Measurements from ENCODE around the gene SPATA21. TPM values are rescaled to one million over a fixed set of nuclear protein-coding genes. Genes with fewer than 3 reads are reported as not detected.

The SPATA21 gene
- total RNA-seq, 1 donor from 2014 or later = not detected

GRCh38 chr1:16354619-16355018, 82.6 kb downstream of the SPATA21 start:
- intact Hi-C loops (cut with micrococcal nuclease) = loop anchor here (5.0 kb wide), 3 partner anchors 88 to 827 kb away; partner anchors contain the start of genes DNAJC16, NECAP2 and SPEN

- intact Hi-C loops (cut with micrococcal nuclease) = loop anchor here (1.0 to 5.0 kb wide), 7 partner anchors 10 to 826 kb away; partner anchors contain the start of genes CPLANE2, DNAJC16, NECAP2 and SPEN
Measured at GRCh38 chr1:16352842-16353535, 84.2 kb downstream of the SPATA21 start.

- intact Hi-C loops (cut with micrococcal nuclease) = loop anchor here (1.0 to 5.0 kb wide), 7 partner anchors 11 to 825 kb away; partner anchors contain the start of genes CPLANE2, DNAJC16, NECAP2 and SPEN
Measured at GRCh38 chr1:16351994-16352841, 85.0 kb downstream of the SPATA21 start, which contains the start of gene FBXO42. Gene FBXO42 (minus strand): TSS chr1:16352480. CDS start chr1:16315418, 37,062 bp downstream.

DNA sequence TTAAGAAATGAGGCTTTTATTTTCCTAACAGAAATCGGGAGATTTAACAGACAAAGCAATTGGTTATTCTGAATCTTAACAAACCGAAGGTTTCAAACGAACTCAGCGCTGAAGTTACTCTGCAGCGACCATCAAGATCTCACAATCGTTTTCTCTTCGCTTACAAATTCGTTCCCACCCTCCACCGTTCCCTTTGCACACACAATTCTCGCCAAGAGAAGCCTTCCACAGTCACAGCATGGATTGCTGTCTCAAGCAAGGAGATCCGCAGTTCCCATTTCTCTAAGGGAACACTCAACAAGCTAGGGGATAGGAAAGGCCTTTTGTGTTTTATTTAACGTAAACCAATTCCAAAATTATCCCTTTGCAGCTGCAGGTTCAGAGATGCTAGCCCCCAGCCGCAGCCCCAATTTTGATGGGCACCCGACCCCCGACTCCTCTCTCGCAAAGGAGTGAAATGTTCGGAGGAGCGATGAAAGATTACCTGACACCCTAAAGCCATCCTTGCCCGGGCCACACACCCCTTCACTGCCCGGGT, 85.7 kb downstream of the SPATA21 start:
- intact Hi-C loops (cut with micrococcal nuclease) = loop anchor here (5.0 kb wide), 3 partner anchors 91 to 824 kb away; partner anchors contain the start of genes DNAJC16, NECAP2 and SPEN

GRCh38 chr1:16349847-16350406, 87.3 kb downstream of the SPATA21 start:
- intact Hi-C loops (cut with micrococcal nuclease) = loop anchor here (5.0 kb wide), 3 partner anchors 92 to 823 kb away; partner anchors contain the start of genes DNAJC16, NECAP2 and SPEN

Other genes starting within 250 kb of the SPATA21 start
- 8.2 and 10.7 TPM in 2 replicates for gene ARHGEF19, start 224.8 kb downstream of the SPATA21 start, total RNA-seq
- 6.1 and 6.4 TPM in 2 replicates for gene CPLANE2, start 200.2 kb downstream of the SPATA21 start, total RNA-seq
- gene FBXO42, start 84.9 kb downstream of the SPATA21 start, total RNA-seq = 20.0 and 20.1 TPM in 2 replicates
- gene SZRD1, start 70.2 kb downstream of the SPATA21 start, total RNA-seq = 179 and 189 TPM in 2 replicates
- gene NECAP2, start 3.3 kb upstream of the SPATA21 start, total RNA-seq = 150 and 154 TPM in 2 replicates
- gene RNU1-1, start 76.9 kb upstream of the SPATA21 start, total RNA-seq = 2,156 and 2,251 TPM in 2 replicates
- 4.9 and 6.3 TPM in 2 replicates for gene NBPF1, start 176.1 kb upstream of the SPATA21 start, total RNA-seq
- 2,156 and 2,251 TPM in 2 replicates for gene RNU1-3, start 229.5 kb upstream of the SPATA21 start, total RNA-seq